GM13977 (cell line): ENCODE results near the gene NUP160.

Experiments
- DNase-seq: peaks from one replicate; pipeline ENCODE4 v3.0.0; 2012; ENCODE audit warnings: low spot score
- in situ Hi-C: fragments of 300-500 bp; cut with MboI; formaldehyde crosslinking; loops from one replicate; pipeline ENCODE4 v1.12.0; 2022; ENCODE audit warnings: low sequenced_read_pairs, low pct_unique_long_range_greater_than_20kb, mixed read lengths, inconsistent platforms; ENCODE audit not compliant: unreplicated experiment
- TF ChIP-seq, protein P1 (sequence below): IDR thresholded peaks from 2 replicates; pipeline ENCODE4 v1.5.1; 2012; ENCODE audit warnings: mild to moderate bottlenecking, control low read depth; ENCODE audit not compliant: insufficient read depth; ENCODE audit errors: extremely low read depth, missing control alignments

NUP160 gene

DNA sequence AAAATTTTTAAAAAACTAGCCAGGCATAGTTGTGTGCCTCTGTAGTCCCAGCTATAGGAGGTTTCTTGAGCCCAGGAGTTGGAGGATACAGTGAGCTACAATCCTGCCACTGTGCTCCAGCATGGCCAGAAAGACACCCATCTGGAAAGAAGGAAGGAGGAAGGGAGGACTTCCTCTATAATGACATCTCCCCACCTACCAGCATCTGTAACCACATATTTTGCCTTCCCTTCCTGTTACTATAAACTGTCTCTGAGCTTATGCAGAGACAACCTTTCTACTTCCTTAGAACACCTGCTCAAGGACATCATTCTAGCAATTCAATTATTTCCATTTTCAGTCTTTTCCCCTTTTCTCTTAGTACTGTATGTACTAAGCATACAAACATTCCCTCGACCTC lies 2.2 kb upstream of the NUP160 start:
- no peak for DNase-seq
- in situ Hi-C loops, result no loop called here
- TF ChIP-seq, protein P1, sequence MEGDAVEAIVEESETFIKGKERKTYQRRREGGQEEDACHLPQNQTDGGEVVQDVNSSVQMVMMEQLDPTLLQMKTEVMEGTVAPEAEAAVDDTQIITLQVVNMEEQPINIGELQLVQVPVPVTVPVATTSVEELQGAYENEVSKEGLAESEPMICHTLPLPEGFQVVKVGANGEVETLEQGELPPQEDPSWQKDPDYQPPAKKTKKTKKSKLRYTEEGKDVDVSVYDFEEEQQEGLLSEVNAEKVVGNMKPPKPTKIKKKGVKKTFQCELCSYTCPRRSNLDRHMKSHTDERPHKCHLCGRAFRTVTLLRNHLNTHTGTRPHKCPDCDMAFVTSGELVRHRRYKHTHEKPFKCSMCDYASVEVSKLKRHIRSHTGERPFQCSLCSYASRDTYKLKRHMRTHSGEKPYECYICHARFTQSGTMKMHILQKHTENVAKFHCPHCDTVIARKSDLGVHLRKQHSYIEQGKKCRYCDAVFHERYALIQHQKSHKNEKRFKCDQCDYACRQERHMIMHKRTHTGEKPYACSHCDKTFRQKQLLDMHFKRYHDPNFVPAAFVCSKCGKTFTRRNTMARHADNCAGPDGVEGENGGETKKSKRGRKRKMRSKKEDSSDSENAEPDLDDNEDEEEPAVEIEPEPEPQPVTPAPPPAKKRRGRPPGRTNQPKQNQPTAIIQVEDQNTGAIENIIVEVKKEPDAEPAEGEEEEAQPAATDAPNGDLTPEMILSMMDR, result no peak

DNA sequence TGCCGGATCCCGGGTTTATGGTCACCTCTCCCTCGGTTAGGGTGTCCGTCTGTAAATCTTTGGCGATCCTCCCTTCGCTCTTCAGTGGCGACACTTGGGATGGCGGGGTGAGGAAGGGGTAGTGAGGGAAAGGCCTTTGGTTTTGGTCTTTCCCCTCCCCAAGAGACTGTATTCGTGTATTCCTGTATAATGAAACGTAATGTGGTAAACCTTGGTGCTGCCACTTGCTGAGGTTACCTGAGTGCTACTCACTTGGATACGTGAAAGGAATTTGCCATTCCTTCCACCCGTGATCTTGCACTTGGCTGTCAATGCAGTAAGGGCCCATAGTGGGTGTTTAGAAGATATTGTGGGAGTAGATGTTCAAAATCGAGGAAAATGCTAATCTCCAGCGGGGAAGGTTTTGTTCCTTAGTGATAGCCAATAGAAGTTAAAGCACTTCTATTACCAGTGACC lies 578 bp upstream of the NUP160 start:
- TF ChIP-seq, protein P1, result no peak
- in situ Hi-C loops, result no loop called here
- DNase-seq, result no peak

DNA sequence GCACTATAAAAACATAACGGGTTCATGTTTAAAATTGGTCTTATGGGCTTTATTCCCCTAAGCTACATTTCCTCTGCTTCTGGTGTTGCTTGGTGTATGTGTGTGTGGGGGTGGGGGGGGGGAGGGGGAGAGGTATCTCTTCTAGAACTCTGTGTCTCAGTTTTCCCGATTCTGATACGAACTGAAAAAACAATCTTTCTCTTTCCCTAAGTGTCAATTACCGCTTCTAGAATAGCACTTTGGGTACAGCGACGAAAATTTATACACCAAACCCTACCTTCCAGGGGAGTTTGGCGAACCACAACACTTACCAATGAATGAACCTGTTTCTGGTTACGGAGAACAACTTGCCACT lies 636 bp downstream of the NUP160 start:
- in situ Hi-C loops, result no loop called here
- no peak for DNase-seq

DNA sequence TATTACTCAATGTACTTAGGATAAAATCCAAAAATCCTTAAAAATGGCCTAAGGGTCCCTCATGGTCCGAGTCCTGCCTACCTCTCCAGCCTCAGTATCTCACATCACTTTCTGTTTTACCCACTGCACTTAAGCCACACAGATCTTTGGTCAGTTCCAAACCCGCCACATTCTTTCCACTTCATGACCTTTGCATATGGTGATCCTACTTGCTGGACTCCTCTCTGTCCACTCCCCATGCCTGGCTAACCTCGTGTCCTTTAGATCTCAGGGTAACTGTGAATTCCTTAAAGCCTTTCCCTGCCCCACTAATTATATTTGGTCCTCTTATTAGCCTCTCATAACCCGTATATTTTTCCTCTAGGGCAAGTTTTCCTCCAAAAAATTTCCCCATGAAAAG lies 1.2 kb downstream of the NUP160 start:
- in situ Hi-C loops, result no loop called here
- no peak for DNase-seq
- TF ChIP-seq, protein P1, result no peak

More for the DNA sequence above, 636 bp downstream of the NUP160 start:
- TF ChIP-seq, protein P1, result no peak

DNA sequence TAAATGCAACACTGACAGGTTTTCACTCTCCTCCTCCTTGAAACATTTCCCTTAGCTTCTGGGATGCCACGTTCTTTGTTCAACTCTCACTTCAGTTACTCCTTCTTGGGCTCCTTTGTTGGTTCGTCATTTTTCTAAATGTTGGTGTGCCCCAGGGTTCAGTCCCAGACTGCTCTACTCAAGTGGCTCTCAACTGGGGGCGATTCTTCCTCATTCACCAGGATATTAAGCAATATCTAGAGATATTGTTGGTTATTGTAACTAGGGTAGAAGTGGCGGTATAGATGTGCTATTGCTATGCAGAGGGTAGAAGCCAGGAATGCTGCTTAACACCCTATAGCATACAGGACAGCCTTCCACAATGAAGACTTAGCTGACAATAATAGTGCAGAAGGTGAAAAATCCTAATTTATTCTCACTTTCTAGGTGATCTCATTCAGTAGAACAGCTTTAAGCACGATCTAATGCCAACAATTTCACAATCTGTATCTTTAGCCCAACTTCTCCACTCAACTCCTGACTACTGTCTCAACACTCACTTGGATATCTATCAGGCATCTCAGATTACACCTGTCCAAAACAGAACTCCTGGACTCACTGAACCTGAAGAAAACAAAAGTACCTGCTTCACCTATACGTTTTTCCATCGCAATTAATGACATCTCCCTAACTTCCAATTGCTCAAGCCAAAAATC lies 4.6 kb downstream of the NUP160 start:
- in situ Hi-C loops, result no loop called here
- DNase-seq, result no peak
- TF ChIP-seq, protein P1, result no peak

DNA sequence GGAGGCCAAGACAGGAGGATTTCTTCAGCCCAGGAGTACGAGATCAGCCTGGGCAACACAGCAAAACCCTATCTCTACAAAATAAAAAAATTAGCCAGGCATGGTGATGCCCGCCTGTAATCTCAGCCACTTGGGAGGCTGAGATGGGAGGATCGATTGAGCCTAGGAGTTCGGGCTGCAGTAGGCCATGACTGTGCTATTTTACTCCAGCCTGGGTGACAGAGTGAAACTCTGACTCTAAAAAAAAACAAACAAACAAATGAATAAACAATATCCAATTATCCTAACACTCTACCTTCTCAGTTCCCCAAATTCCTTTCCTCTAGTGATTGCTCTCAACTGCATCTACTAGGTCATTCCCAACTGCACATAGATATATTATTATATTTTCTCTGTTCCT lies 5.4 kb downstream of the NUP160 start:
- TF ChIP-seq, protein P1, result no peak
- in situ Hi-C loops, result no loop called here
- no peak for DNase-seq

DNA sequence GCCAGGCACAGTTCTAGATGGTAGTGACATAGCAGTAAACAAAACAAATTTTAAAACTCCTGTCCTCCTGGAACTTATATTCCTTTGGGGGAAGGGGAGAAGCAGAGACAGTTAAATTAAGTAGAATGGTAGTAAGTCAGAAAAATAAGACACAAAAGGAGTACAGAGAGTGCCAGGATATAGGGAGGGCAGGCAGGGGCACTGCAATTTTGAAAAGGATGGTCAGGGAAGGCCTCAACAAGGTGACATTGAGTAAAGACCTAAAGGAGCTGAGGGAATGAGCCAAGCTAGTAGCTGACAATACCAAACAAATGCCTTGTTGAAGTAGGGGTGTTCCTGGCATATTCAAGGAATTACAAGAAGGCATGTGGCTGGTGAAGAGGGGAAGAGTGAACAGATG lies 10.2 kb downstream of the NUP160 start:
- DNase-seq, result no peak
- TF ChIP-seq, protein P1, result no peak
- in situ Hi-C loops, result no loop called here
